ENCODE data around the gene STARD5.
A peak's percentile ranks its signal among the peaks of the same experiment; 100 is the strongest.
"Not testable (repeated sequence)": the region's sequence is repeated elsewhere in the genome, so short reads cannot be mapped to it uniquely, and the experiment has no call there.

Gene STARD5, protein sequence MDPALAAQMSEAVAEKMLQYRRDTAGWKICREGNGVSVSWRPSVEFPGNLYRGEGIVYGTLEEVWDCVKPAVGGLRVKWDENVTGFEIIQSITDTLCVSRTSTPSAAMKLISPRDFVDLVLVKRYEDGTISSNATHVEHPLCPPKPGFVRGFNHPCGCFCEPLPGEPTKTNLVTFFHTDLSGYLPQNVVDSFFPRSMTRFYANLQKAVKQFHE

DNA sequence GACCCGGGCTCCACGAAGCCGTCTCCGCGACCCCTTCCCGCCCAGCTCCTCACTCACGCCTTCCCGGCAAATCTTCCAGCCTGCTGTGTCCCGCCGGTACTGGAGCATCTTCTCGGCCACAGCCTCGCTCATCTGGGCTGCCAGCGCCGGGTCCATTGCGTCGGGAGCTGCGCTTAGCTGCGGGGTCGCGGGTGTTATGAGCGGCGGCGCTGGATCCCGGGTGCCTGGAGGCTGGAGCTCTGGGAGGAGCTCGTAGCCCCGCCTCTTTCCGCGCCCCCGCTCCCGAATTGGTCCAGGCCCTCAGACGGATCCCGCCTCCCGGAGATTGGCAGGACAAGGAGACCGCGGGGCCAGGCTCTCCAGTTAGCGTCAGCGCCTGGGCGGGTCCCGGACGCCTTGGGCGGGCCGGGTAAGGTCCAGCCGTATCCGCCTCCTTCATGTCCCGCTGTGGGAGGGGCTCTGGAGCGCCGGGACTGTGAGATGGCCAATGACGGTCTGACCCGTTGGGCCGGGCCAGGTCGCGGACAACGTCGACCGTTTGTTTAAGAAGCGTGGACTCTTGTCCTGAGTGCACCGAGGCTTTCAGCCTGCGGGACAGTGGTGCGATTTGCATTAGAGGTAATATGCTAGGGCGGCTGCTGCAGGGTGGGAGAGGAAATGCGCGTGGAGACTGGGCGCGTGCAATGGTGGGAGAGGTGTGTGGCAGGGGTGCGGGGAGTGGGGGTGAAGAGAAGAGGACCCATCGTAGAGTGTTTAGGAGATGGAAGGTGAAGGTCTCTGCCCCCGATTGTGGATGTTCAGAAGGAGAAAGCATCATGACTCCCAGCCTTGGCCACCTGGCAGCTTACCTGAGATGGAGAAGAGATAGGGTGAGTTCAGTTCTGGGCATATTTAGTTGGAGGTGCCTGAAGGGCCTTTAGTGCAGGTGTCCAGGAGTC is at the start of gene STARD5:
Gene STARD5 (minus strand): TSS at position 198 of the 938 bp plus-strand sequence. CDS start 42 bp downstream, at position 156.
- DNase-seq (ENCODE audit: low spot score) (peak; percentile 87), FAIRE-seq (peak; percentile 71)

DNA sequence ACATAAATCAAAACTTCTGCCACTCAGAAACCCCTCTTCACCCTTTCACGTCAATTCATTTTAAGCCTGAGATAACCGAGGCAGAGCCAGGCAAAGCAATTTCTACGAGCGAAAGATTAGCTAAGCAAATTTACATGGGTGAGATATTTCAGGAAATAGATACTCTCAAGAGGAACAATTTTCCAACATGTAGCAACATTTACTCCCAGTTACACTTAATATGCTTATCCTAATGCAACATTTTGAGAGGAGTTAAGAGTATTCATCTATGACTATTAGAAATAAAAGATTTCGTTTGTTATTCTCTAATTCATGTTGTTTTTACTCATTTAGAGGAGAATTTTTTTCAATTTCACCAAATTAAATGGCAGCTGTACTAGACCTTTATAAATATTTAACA is 49.2 kb upstream of the STARD5 start:
- DNase-seq (ENCODE audit: low spot score): no peak
- no peak for FAIRE-seq

DNA sequence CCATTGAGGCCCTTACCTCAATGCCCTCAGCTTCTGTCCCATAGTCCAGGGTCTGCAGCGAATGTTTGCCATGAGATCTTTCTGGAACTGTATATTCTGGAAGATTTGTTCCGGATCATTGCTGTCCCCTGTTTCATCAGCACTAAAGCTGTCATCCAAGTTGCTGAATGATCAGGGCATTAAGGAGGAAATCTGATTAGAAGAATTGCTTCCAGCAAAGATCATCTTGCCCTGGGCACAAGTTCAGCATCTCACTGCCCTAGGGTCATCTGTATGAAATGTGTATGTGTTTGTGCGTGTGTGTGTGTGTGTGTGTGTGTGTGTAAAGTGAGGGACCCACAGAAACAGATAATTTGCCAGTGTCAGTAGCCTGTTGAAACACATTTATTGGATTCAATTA is 48.6 kb upstream of the STARD5 start:
- no peak for FAIRE-seq
- DNase-seq (ENCODE audit: low spot score): no peak

DNA sequence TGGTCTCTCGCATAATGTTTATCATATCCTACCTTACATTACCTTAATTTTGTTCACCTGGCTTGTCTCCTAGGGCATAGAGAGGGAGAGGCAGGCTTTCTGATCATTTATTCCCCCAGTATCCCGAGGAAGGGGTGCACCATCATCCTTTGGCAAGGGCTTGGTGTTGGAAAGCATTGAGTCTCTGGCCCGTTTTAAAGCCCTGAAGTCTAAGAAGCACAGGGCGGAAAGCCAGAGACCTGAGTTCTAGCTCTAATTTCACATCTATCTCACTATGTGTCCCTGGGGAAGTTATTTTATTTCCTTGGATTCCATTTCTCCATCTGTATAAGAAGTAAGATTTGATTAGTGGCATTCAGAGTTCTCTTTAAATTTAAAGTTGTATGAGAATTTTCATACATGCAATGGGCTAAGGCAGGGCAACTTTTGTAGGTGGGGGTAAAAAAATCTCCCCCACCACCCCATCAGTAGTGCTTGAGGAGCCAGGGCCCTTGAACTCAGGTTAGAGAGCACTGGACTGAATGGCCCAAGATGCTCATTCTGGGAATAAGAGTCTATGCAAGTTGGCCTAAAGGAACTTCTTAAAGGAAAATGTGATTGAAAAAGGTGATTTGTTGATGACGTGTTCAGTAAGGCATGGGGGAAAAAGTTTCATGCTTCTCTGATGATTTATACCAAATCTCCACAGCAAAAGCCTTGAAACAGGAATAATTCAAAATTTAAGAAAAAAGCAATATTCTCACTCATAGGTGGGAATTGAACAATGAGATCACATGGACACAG is 40.0 kb upstream of the STARD5 start:
- DNase-seq (ENCODE audit: low spot score): no peak
- FAIRE-seq: no peak

DNA sequence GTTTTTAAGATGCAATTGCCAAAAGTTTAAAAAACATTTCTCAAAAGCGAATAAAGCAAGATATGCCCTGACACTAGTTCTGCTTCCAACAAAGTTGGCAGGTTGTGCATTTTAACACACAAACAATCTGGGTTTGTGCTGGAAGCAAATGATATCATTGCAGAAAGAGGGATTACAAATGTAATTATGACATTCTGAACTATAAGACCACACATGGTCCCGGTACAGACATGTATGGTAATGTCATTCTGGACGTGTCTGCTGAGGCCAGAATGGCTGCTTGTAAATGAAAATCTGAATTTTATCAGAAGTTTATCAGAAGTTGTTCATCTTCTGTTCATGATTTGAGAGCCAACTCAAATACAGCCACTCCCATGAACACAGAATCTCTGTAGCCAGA is 39.3 kb upstream of the STARD5 start:
- FAIRE-seq (no peak), DNase-seq (ENCODE audit: low spot score) (no peak)

DNA sequence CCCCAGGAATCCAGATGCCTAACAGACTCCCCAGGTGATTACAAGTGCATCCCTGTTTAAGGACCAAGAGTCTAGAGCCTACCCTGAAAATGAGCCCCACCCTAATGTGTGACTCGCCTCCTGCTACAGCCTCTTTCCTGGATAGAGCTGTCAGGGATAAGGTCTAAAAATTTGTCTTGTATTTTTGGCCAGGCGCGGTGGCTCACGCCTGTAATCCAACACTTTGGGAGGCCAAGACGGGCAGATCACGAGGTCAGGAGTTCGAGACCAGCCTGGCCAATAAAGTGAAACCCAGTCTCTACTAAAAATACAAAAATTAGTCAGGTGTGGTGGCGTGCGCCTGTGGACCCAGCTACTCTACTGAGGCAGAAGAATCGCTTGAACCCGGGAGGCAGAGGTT is 38.8 kb upstream of the STARD5 start:
- DNase-seq (ENCODE audit: low spot score): no peak

DNA sequence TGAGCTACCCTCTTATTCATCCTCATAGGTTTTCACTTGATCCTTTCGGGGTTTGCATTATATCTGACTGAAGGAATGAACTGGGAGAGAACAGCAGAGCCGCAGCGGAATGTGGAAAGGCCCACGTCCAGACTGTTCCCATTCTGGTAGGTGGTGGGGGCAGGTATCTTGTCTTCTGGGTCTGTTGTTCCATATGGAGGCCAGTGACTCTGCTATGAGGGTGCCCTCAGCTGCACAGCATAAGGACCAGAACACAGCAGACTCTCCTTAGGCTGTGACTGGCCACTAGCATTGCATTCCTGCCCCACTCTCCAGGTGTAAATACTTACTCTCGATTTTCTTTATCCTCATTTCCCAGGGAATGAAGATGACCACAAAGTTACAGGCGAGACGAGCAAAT is 38.0 kb upstream of the STARD5 start:
- DNase-seq (ENCODE audit: low spot score): no peak

More for the DNA sequence above, 38.8 kb upstream of the STARD5 start:
- FAIRE-seq: no peak

DNA sequence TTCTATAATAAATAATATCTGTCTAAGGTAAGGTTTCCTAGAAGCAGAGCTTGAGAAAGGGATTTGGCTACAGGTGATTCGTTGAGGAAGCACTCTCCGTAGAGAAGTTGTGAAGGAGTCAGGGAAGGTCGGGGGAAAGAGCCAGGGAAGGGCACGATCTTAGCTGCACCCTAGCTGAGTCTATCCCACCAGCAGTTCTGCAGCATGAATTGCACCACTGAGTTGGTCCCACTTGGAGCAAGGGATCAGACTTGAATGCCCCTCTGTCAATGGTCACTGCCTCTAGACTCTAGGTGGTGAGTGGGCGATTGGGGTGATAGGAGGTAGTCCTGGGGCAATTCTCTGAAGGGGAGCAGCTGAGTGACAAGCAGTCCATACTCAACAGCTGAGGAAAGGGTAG is 36.5 kb upstream of the STARD5 start:
- no peak for FAIRE-seq

More for the DNA sequence above, 38.0 kb upstream of the STARD5 start:
- FAIRE-seq: no peak

DNA sequence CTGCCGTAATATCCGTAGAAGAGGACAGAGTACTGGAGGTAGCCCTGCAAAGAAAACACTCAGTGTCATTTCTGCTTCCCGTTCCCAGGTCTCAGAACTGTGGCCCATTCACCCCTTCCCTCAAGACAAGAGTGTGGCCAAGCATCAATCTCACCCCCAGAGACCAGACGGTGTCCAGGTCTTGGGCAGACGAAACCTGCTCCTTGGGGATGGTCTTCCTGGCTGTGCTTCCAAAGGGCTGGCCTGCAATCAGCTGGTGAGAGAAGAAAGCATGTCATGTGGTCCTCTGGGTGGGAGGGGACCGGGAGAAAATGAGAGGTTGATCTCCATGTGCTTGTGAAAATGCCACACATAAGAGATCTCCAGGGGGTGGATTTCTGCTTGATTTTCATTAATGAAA is 34.3 kb upstream of the STARD5 start:
- FAIRE-seq (no peak), DNase-seq (ENCODE audit: low spot score) (no peak)

More for the DNA sequence above, 36.5 kb upstream of the STARD5 start:
- no peak for DNase-seq (ENCODE audit: low spot score)

DNA sequence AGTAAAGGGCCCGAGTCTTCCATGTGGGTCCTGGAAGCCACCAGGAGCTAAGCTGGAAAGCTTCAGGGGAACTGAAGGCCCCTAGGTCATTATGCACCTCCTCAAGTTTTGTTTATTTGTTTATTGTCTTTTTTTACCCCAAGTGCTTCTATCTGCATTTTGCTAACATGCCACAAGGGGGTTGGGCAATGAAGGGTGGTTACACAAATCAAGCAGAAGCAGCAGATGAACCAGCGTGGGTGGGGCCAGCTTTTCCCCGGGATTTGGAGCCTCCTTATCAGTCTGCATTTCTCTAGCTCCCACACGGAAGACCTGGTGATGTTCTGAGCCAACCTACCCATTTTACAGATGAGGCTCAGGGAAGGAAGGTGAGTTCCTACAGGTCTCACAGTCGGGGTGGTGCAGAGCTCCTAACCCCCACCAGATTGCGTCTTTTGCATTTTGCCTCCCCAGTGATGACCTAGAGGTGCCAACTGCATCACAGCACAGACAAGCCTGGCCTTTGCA is 33.3 kb upstream of the STARD5 start:
- DNase-seq (ENCODE audit: low spot score): no peak
- FAIRE-seq: no peak

DNA sequence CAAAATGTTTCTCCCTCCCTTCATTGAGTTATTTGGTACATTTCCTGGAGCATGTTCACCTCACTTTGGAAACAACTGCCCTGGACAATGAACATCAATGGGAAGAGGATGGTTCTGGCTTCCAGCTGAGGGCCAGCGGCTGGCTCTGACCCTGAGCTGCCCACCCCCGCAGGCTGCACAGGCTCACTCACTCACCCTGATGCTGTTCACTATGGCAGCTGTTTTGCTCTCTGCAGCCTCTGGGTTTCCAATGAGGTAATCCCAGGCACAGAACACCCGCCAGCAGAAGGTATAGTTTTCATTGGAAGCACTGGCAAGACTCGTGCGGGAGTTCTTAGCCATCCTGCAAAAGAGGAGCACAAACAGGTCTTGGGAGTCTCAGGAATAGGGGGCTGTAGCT is 32.3 kb upstream of the STARD5 start:
- no peak for FAIRE-seq
- no peak for DNase-seq (ENCODE audit: low spot score)

DNA sequence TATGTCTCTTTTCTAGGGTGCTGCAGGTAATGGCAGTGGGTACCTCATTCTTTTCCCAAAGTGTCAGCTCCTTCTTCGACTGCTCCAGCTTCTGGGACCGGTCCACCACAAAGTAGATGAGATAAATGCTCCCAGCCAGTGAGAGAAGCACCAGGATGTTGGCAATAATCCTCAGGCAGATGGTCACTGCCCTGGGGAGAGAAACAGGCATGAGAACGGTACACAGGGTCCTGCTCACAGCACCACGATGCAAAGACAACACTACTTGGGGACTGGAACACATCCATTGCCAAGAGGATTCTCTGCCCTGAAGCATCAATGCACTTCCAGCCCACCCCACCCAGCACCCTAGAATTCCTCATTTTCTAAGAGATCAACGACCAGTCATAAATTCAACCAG is 27.7 kb upstream of the STARD5 start:
- no peak for FAIRE-seq
- DNase-seq (ENCODE audit: low spot score): no peak

DNA sequence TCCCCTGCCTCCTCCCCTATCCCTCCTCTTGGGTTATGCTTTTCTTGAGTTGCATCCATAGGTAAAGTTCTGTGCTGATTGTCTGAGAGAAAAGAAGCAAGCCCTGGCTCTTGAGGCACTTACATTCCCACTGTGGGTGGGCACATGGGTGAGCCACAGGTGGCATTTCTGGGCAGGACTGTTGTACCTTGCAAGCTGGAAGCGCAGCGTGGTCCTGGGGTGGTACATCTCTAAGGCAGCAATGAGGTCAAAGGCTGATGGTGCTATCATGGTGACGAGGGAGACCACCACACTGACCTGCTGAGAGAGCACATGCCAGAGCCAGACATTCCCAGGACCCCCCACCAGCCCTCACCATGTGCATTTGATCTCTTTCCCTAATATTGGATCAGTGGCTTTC is 25.3 kb upstream of the STARD5 start:
- FAIRE-seq (no peak), DNase-seq (ENCODE audit: low spot score) (no peak)

DNA sequence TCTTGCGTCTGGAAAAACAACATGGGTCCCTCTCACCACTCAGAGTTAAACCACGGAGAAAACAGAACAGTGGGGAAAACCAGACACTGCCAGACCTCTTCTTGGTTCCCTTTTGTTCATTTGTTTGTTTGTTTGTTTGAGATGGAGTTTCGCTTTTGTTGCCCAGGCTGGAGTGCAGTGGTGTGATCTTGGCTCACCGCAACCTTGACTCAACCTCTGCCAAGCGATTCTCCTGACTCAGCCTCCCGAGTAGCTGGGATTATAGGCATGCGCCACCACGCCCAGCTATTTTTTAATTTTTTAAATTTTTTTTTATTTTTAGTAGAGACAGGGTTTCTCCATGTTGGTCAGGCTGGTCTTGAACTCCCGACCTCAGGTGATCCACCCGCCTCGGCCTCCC is 24.8 kb upstream of the STARD5 start:
- not testable (repeated sequence) for FAIRE-seq; DNase-seq (ENCODE audit: low spot score)

DNA sequence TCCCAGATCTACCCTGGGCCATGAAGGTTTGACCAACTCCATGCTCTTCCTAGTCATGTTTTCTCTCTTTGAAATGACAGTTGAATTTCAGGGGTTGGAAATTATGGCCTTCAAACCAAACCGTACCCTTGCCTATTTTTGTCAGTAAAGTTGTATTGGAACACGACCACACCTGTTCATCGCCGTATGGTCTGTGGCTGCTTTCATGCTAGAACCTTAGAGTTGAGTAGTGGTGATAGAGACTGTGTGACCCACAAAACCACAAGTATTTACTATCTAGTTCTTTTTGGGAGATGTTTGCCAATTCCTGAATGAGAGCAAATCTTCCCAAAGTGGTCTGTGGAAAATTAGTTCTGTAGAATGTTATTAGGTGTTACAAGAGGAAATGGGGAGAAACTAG is 24.0 kb upstream of the STARD5 start:
- FAIRE-seq (no peak), DNase-seq (ENCODE audit: low spot score) (no peak)

DNA sequence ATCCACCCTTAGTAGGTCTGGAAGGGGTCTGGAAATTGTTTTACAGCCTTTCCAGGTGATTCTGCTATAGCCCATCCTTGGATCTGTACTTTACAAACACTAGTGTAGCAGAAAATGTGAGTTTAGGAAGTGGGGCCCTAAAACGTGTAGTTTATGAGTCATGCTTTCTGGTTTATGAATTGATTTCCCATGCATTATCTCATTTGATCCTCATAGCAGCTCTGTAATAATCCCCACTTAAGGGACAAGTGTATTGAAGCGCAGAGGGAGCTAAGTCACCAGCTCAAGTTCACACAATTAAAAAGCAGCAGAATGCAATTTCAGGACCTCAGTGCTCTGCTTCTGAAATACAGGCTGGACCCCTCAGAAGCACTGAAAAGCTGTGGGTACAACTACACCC is 22.7 kb upstream of the STARD5 start:
- DNase-seq (ENCODE audit: low spot score): no peak
- FAIRE-seq: no peak

DNA sequence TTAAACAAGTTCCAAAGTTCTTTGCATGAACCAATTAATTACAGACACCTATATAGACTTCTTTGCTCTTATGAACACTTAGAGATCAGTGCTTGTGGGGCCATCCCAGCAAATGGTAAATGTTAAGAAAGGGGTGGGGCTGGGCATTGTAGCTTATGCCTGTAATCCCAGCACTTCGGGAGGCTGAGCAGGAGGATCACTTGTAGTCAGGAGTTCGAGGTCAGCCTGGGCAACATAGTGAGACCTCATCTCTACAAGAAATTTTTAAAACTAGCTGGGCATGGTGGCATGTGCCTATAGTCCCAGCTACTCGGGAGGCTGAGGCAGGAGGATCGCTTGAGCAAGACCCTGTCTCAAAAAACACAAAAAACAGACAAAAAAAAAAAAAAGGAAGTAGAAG is 19.4 kb upstream of the STARD5 start:
- DNase-seq (ENCODE audit: low spot score) (no peak), FAIRE-seq (no peak)

DNA sequence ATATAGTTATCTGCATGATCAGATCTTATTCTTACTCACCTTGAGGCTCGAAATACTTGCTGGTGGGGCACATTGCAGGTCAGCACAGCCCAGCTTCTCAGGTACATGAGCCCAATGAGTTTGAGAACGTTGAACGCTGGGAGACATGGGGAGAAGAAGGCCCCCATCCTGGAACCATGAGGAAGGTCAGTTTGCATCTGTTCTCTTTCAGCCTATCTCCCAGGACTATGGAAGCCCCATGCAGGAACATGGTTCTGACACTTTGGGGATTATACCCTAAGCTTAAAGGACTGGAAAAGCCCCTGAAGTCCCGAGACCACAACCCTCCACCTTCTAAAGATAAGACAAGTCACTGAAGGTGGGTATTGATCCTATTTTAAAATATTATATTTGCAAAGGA is 17.4 kb upstream of the STARD5 start:
- no peak for DNase-seq (ENCODE audit: low spot score)
- FAIRE-seq: no peak

DNA sequence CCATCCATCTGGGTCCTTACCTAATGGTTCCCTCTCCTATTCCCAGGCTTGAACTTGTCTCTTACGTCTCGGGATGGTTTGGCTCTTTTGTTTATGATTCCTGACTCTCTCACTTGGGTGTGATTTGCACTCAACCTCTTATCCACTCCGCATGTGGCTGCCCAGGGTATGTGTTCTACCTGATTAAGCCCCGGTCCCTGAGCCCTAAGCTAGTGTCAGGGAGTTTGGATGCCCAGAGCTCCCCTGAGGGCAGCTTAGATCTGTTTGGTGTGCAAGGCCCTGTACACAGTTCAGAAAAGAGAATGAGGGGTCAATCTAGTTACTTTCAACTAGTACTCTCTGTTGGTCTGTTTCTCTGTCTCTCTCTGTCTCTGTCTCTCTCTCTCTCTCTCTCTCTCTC is 15.9 kb upstream of the STARD5 start:
- FAIRE-seq (no peak), DNase-seq (ENCODE audit: low spot score) (no peak)

DNA sequence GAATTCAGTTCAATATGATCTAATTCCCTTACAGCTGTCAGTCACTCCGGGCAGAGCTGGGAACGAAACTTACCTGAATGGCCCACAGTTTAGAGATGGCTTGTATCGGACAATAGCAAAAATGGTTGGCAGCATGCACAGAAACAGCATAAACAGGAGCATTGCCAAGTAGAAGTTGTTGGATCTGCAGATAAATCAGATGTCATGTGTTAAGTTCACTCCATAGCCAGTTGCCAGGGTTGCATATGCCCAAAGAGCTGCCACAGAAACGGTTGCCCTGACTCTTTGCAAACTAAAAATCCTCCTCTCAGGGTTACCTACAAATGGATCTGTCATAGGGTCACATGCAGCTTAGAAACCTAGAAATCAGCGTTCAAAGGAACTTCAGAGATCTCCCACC is 15.4 kb upstream of the STARD5 start:
- DNase-seq (ENCODE audit: low spot score) (no peak), FAIRE-seq (no peak)

DNA sequence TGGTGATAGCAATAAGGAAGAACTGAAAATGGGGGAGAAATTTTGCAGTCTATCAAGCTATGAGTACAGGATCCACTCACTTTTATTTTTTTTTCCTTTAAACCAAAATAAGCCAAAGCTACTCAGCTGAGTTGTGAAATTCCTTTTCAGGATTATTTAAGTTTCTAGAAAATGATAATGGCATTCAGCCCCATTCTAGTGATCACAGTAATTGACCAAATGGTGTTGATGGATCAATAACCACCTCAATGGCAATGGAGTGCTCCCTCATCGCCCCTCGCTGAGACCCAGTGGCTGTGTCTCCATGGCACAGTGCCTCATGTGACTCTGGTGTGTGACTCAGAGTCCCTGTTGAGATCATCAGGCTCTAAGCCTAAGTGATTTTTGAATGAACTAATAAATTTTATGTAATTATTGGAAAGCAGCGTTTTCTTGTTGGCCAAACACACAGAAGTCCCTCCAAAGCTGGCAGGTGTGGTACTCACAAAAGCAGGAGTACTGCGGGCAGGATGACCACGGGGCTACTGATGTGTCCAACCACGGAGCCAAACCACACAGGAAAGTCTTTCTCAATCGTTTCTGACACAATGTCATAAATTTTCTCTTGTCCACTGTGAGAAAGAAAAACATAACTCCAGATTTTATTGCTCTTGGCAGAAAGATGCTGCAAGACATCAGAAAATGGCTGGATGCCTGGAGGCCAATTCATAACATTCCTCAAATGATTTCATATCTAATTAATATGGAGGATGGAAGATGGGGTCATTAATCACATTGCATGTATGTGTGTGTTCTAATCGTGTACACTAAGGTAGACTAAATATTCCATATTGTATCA is 14.4 kb upstream of the STARD5 start:
- FAIRE-seq (peak; percentile 23), DNase-seq (ENCODE audit: low spot score) (peak; percentile 32)
